DND-41 (cell line): ENCODE measurements around the gene MVB12A.

Experiments used
- ATAC-seq: fragments of 200-7000 bp; cut with Tn5 transposase; 3 replicates; pipeline ENCODE4 v1.9.1; 2021; ENCODE audit warnings: low read depth; ENCODE audit not compliant: insufficient read depth
- DNase-seq: peaks from one replicate; pipeline ENCODE4 v3.0.0-alpha.2; 2020
- H2AFZ ChIP-seq: 2 replicates; pipeline ENCODE4 v1.6.0; 2012; ENCODE audit warnings: low read depth, low read length
- H3K27ac ChIP-seq: 2 replicates; pipeline ENCODE4 v1.5.1; 2012; ENCODE audit warnings: low read length, inconsistent platforms
- H3K27me3 ChIP-seq: fragments of 200-600 bp; sonication (generic); 2 replicates; pipeline ENCODE4 v1.6.0; 2012; ENCODE audit warnings: low read length, mild to moderate bottlenecking, inconsistent platforms; ENCODE audit not compliant: insufficient read depth, poor library complexity
- H3K36me3 ChIP-seq: 2 replicates; pipeline ENCODE4 v1.5.1; 2012; ENCODE audit warnings: low read length, inconsistent platforms; ENCODE audit not compliant: insufficient read depth
- H3K4me1 ChIP-seq: 2 replicates; pipeline ENCODE4 v1.5.1; 2012; ENCODE audit warnings: mild to moderate bottlenecking, low read length; ENCODE audit not compliant: insufficient read depth
- H3K4me2 ChIP-seq: 2 replicates; pipeline ENCODE4 v1.6.0; 2012; ENCODE audit warnings: mild to moderate bottlenecking, moderate library complexity, low read length, inconsistent platforms; ENCODE audit not compliant: insufficient read depth
- H3K4me3 ChIP-seq, 2 experiments: fragments of 200-600 bp in 1 of 2; shearing (Covaris generic) in 1 of 2; 2 replicates each; pipeline ENCODE4 v1.5.1; 2012 to 2016; ENCODE audit warnings: inconsistent platforms in 2 of 2, low read length in 2 of 2, mild to moderate bottlenecking in 2 of 2, low read depth in 1 of 2, moderate library complexity in 1 of 2
- H3K79me2 ChIP-seq: 2 replicates; pipeline ENCODE4 v1.6.0; 2012; ENCODE audit warnings: low read length, inconsistent platforms; ENCODE audit not compliant: insufficient read depth
- H3K9ac ChIP-seq: 2 replicates; pipeline ENCODE4 v1.6.0; 2012; ENCODE audit warnings: low read depth, mild to moderate bottlenecking, inconsistent platforms, low read length, moderate library complexity
- H3K9me3 ChIP-seq: 2 replicates; pipeline ENCODE4 v1.5.1; 2012; ENCODE audit warnings: low read length, moderate library complexity, mild to moderate bottlenecking, inconsistent platforms; ENCODE audit not compliant: insufficient read depth, severe bottlenecking
- H4K20me1 ChIP-seq: 2 replicates; pipeline ENCODE4 v1.6.0; 2012; ENCODE audit warnings: low read length; ENCODE audit not compliant: insufficient read depth
- CTCF ChIP-seq: IDR thresholded peaks from 2 replicates; pipeline ENCODE4 v1.5.1; 2012; ENCODE audit warnings: borderline replicate concordance, low read length, moderate library complexity, mild to moderate bottlenecking; ENCODE audit not compliant: poor library complexity, severe bottlenecking; ENCODE audit errors: extremely low read depth
- EZH2 ChIP-seq: IDR thresholded peaks from 3 replicates; pipeline ENCODE4 v1.6.1; 2012; ENCODE audit warnings: borderline replicate concordance, low read depth, mild to moderate bottlenecking, moderate library complexity, low read length, inconsistent platforms; ENCODE audit not compliant: severe bottlenecking

The MVB12A gene

GRCh38 chr19:17402982-17403855 is 16.6 kb upstream of the MVB12A start:
- no peak overlapping the region for H2AFZ ChIP-seq
- no peak overlapping the region for H3K9ac ChIP-seq
- TF ChIP-seq CTCF (no peak), EZH2 (no peak)
- ATAC-seq (no peak), DNase-seq (peak; percentile 20)
- H3K4me1 ChIP-seq, result peaks cover 44% of the 10 kb centered on the region
- no peaks in the 10 kb centered on the region for H4K20me1 ChIP-seq
- H3K36me3 ChIP-seq, result peaks cover 14% of the 10 kb centered on the region
- H3K27ac ChIP-seq, result no peak overlapping the region
- no peak overlapping the region for H3K4me2 ChIP-seq
- H3K27me3 ChIP-seq, result no peaks in the 10 kb centered on the region
- peaks cover 28% of the 10 kb centered on the region for H3K79me2 ChIP-seq
- H3K4me3 ChIP-seq, result no peak overlapping the region
- no peaks in the 10 kb centered on the region for H3K9me3 ChIP-seq

- Histone ChIP-seq H3K79me2 (peaks cover 28% of the 10 kb centered on the region), H3K4me1 (peaks cover 44% of the 10 kb centered on the region), H4K20me1 (no peaks in the 10 kb centered on the region), H3K27me3 (no peaks in the 10 kb centered on the region), H3K4me2 (peak overlapping the region; percentile 92), H3K27ac (peak overlapping the region; percentile 94), H3K9ac (peak overlapping the region; percentile 64), H3K36me3 (peaks cover 14% of the 10 kb centered on the region), H3K9me3 (no peaks in the 10 kb centered on the region), H3K4me3 (peak overlapping the region in 1 of 2 experiments; percentile 72; a peak in 2 of 4 replicates), H2AFZ (no peak overlapping the region)
- no peak for DNase-seq
- no peak for TF ChIP-seq EZH2
- TF ChIP-seq CTCF, result no peak
- no peak for ATAC-seq
Measured at GRCh38 chr19:17404015-17404414, 15.8 kb upstream of the MVB12A start.

GRCh38 chr19:17404621-17405249 is 15.1 kb upstream of the MVB12A start:
- Histone ChIP-seq H3K9me3 (no peaks in the 10 kb centered on the region), H3K79me2 (peaks cover 28% of the 10 kb centered on the region), H3K27ac (peak overlapping the region; percentile 94), H2AFZ (peak overlapping the region; percentile 84), H3K4me2 (peak overlapping the region; percentile 92), H3K4me1 (peaks cover 44% of the 10 kb centered on the region), H3K36me3 (peaks cover 14% of the 10 kb centered on the region), H3K27me3 (no peaks in the 10 kb centered on the region), H3K4me3 (peak overlapping the region; percentile 33 to 72; a peak in 3 of 4 replicates), H3K9ac (peak overlapping the region; percentile 64), H4K20me1 (no peaks in the 10 kb centered on the region)
- no peak for TF ChIP-seq CTCF
- no peak for TF ChIP-seq EZH2
- ATAC-seq (no peak), DNase-seq (no peak)
